Activated naive CD4-positive, alpha-beta T cell treated with Interleukin-2 at 50 U/mL for 16 hours (primary cell): ENCODE measurements around the gene TFDP2.
"Not testable (repeated sequence)": the region's sequence is repeated elsewhere in the genome, so short reads cannot be mapped to it uniquely, and the experiment has no call there.

Experiments
- DNase-seq: peaks from one replicate; pipeline ENCODE4 v3.0.0-alpha.2; 2020

TFDP2 gene

DNA sequence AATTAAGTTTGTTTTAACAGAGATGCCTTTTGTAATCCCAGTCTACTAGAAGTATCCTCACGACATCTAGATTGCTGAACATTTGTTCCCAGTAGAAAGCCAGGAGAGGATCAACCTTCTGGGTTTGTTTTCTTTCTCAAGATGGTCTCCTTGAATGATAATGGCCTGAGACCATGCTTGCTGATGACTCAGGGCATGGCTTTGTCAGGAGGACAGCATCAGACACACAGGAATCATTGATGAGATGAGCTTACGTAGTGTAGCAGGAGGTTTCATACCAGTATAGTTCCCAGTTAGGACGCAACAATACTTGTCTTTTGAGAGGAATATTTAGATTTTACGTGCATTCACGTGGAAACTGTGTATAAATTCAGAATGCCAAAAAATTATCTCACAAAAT is 234.3 kb downstream of the TFDP2 start:
- DNase-seq, result no peak

DNA sequence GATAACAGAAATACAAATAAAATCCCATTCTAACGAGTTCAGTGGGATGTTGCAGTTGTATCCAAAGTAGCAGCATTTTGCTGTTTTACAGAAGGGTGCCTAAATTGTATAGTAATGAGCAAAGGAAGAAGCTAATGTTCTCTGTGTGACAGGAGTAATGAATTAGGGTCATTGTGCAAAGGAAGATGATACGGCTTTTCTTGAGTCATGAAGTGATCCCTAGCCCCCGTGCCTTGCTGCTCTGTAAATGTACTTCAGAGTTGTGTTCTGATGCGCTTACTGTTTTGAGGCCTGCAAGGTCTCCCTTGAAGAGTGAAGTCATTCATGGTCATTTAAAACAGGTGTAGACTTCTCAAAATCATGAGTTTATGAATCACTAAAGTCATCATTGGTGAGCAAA is 235.0 kb downstream of the TFDP2 start:
- no peak for DNase-seq

DNA sequence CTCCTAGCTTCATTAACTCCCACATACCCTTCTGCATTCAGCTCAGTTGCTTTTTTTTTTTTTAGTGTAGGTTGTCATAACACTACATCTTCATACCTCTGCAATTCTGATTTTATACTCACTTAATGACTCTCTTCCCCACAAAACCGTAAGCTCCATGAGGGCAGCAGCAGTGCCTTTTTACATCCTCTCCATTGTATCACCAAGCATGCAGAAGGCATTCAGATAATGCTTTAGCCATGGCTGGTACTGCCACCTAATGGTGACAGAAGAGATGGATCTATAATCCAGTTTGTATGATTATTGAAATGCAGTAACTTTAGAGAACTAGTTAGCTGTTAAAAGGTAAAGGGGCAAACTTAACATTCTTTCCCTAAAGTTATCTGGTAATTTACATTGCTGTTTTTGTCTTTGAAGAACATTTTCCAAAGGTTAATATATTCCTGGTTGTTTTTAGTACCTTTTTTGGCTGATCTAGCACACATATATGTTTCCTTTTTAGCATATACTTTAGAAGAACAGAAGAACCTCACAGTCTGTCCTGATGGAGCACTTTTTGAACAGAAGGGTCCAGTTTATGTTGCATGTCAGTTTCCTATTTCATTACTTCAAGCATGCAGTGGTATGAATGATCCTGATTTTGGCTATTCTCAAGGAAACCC is 236.1 kb downstream of the TFDP2 start:
- peak; percentile 47 for DNase-seq

DNA sequence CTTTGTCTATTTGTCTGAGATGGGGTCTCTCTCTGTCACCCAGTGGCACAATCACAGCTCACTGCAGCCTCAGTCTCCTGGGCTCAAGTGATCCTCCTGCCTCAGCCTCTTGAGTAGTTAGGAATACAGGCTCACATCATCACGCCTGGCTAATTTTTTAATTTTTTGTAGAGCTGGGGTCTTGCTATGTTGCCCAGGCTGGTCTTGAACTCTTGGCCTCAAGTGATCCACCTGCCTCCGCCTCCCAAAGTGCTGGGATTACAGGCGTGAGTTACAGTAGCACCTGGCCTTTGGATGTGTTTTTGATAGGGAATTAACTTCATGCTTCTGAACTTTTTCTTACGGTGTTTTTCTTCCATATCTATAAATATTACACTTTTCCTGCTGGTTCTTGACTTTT is 239.4 kb downstream of the TFDP2 start:
- not testable (repeated sequence) for DNase-seq

DNA sequence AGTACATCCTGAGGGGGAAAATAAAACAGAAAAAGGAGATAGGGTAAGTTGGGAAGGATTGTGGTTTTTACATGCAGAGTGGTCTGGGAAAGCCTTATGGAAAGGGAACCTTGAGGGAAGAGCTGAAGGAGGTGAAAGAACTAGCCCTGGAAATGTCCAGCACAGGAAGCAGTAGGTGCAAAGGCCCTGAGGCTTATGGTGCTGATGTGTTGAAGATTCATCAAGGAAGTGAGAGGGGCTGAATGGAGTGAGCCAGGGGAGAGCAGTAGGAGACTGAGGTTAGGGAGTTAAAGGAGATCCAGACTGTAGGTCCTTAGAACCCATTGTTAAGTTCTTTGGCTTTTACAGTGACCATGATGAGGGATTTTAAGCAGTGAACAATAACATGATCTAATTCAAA is 239.9 kb downstream of the TFDP2 start:
- DNase-seq, result no peak

- DNase-seq, result no peak
These were observed 244.2 kb downstream of the TFDP2 start for GRCh38 chr3:141905129-141905528.

DNA sequence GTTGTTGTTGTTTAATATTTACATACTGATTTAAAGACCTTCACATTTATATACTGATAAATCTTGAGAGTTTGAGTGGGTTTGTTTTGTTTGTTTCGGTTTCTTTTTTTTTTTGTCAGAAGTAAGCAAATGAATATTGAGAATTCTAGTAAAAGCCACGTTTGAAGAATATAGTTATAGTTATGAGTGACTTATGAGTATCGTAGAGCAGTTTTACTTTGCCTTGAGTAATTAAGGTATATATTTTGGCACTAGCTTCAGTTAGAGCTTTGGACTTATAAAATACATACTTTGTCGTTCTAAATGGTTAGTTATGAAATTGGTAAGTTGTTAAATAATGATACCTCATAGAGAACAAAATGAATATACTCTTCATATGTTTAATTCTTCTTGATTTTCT is 245.1 kb downstream of the TFDP2 start:
- DNase-seq, result no peak

- no peak for DNase-seq
These were observed 247.4 kb downstream of the TFDP2 start for GRCh38 chr3:141901914-141902313.

DNA sequence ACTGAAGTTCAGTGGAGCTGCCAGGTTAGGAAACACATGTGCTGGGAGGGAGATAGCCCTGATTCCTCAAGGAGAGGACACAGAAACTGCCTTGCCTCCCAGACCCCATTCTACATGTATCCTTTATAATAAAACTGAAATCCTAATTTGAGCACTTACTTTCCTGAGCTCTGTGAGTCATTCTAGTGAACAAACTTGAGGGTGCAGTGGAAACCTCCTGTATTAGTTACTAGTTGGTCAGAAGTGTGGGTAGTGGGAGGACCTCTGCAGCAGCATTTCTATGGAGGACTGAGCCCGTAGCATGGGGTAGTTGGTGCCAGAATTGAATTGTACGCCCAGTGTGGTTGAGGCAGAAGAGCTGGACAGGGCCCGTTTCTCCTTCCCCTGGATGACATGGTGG is 249.0 kb downstream of the TFDP2 start:
- DNase-seq, result no peak

- DNase-seq, result no peak
These were observed 250.4 kb downstream of the TFDP2 start for GRCh38 chr3:141898908-141899307.

DNA sequence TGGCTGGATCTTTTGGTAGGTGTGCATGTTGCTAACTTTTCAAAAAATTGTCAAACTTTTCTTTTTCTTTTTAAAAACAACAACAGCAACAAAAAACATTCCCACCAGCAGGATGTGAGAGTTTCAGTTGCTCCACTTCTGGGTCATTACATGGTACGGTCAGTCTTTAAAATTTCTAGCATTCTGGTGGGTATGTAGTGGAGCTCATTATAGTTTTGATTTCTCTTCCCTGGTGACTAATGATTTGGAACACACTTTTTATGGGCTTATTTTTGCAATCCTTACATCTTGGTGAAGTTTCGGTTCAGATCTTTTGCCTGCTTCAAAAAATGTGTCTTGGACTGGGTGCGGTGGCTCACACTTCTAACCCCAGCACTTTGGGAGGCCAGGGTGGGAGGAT is 253.6 kb downstream of the TFDP2 start:
- no peak for DNase-seq

DNA sequence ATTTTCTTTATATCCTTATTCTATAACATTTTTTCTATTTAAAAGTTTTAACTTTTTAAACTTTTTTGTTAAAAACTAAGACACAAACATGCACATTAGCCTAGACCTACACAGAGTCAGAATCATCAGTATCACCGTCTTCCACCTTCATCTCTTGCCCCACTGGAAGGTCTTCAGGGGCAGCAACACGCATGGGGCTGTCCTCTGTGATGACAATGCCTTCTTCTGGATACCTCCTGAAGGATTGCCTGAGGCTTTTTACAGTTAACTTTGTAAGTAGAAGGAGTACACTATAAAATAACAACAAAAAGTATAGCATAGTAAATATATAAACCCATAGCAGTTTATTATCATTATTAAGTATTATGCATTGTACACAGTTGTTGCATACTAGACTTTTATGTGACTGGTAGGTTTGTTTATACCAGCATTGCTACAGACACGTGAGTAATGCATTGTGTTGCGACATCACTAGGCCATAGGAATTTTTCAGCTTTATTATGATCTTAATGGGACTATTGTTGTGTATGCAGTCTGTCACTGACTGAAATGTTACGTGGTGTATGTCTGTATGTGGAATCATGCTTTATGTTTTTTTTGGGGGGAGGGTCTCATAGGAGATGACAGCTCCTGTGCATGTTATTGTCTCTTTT is 254.7 kb downstream of the TFDP2 start:
- DNase-seq, result no peak
